CD14-positive monocyte (primary cell): ENCODE results near the gene ABCE1. TPM values are rescaled to one million over a fixed set of nuclear protein-coding genes. Genes with fewer than 3 reads are reported as not detected.

ENCODE experiments used
- DNase-seq, 3 donors: peaks; one replicate each; pipeline ENCODE4 v3.0.0-alpha.2; 2011 to 2022
- H2AFZ ChIP-seq: 2 replicates; pipeline ENCODE4 v1.6.0; 2012; ENCODE audit warnings: mild to moderate bottlenecking, low read depth, low read length, inconsistent platforms; ENCODE audit not compliant: insufficient read depth, poor library complexity, severe bottlenecking
- H3K27ac ChIP-seq, 2 donors: 1 replicate in 1 of 2; 2 replicates in 1 of 2; pipeline ENCODE4 v1.5.1; 2012 to 2013; ENCODE audit warnings: low read length in 2 of 2, control low read depth in 1 of 2, inconsistent platforms in 1 of 2, low read depth in 1 of 2, mild to moderate bottlenecking in 1 of 2
- H3K27me3 ChIP-seq, 2 donors: one replicate each; pipeline versions ENCODE4 v1.6.0 to v1.6.1; 2011 to 2013; ENCODE audit warnings: low read length in 2 of 2; ENCODE audit not compliant: control insufficient read depth in 2 of 2, insufficient read depth in 2 of 2
- H3K36me3 ChIP-seq, 2 donors: replicated peaks in 1 of 2; 1 replicate in 1 of 2; 2 replicates in 1 of 2; pipeline versions ENCODE4 v1.5.1 to v1.6.1; 2012 to 2013; ENCODE audit warnings: low read length in 2 of 2, control low read depth in 1 of 2, inconsistent platforms in 1 of 2, mild to moderate bottlenecking in 1 of 2; ENCODE audit not compliant: insufficient read depth in 2 of 2, control insufficient read depth in 1 of 2
- H3K4me1 ChIP-seq, 2 donors: 1 replicate in 1 of 2; 2 replicates in 1 of 2; pipeline versions ENCODE4 v1.5.1 to v1.6.1; 2012 to 2013; ENCODE audit warnings: low read length in 2 of 2, control low read depth in 1 of 2, inconsistent platforms in 1 of 2, mild to moderate bottlenecking in 1 of 2, moderate library complexity in 1 of 2; ENCODE audit not compliant: insufficient read depth in 2 of 2, control insufficient read depth in 1 of 2
- H3K4me2 ChIP-seq: replicated peaks from 2 replicates; pipeline ENCODE3; 2012; ENCODE audit warnings: low read length, moderate library complexity, mild to moderate bottlenecking; ENCODE audit not compliant: poor library complexity, severe bottlenecking; ENCODE audit errors: extremely low read depth
- H3K4me3 ChIP-seq, 3 experiments: fragments of 200-600 bp in 1 of 3; sonication (generic) in 1 of 3; replicated peaks in 1 of 3; 1 replicate in 2 of 3; 2 replicates in 1 of 3; pipeline ENCODE4 v1.5.1; 2011 to 2013; ENCODE audit warnings: low read length in 3 of 3, mild to moderate bottlenecking in 3 of 3, control low read depth in 2 of 3, low read depth in 2 of 3, inconsistent platforms in 1 of 3, moderate library complexity in 1 of 3
- H3K79me2 ChIP-seq: 2 replicates; pipeline ENCODE4 v1.6.0; 2012; ENCODE audit warnings: mild to moderate bottlenecking, control low read depth, inconsistent platforms, low read length, moderate library complexity; ENCODE audit not compliant: insufficient read depth
- H3K9ac ChIP-seq: 2 replicates; pipeline ENCODE4 v1.6.0; 2017; ENCODE audit warnings: low read length, mild to moderate bottlenecking; ENCODE audit not compliant: insufficient read depth, poor library complexity, severe bottlenecking
- H3K9me3 ChIP-seq, 2 donors: replicated peaks in 1 of 2; 1 replicate in 1 of 2; 2 replicates in 1 of 2; pipeline versions ENCODE4 v1.5.1 to v1.6.1; 2012 to 2013; ENCODE audit warnings: low read length in 2 of 2, control low read depth in 1 of 2; ENCODE audit not compliant: control insufficient read depth in 1 of 2, insufficient read depth in 1 of 2
- H4K20me1 ChIP-seq: 2 replicates; pipeline ENCODE4 v1.6.0; 2012; ENCODE audit warnings: mild to moderate bottlenecking, low read length, control low read depth, moderate library complexity; ENCODE audit not compliant: insufficient read depth
- H3K27ac Mint-ChIP-seq, 7 donors: one replicate each; pipeline ENCODE4 v1.8.0; 2020; ENCODE audit warnings: mild to moderate bottlenecking in 7 of 7, mixed read lengths in 7 of 7, moderate library complexity in 6 of 7, inconsistent platforms in 2 of 7
- H3K27me3 Mint-ChIP-seq, 3 donors: one replicate each; pipeline ENCODE4 v1.8.0; 2021 to 2022; ENCODE audit warnings: low read depth in 3 of 3, mild to moderate bottlenecking in 3 of 3, mixed read lengths in 3 of 3, moderate library complexity in 3 of 3, inconsistent platforms in 1 of 3
- H3K36me3 Mint-ChIP-seq, 2 donors: one replicate each; pipeline ENCODE4 v1.8.0; 2020; ENCODE audit warnings: mixed read lengths in 2 of 2, inconsistent platforms in 1 of 2, mild to moderate bottlenecking in 1 of 2
- H3K4me1 Mint-ChIP-seq: one replicate; pipeline ENCODE4 v1.8.0; 2020; ENCODE audit warnings: mild to moderate bottlenecking, mixed read lengths
- H3K4me3 Mint-ChIP-seq, 2 donors: one replicate each; pipeline ENCODE4 v1.8.0; 2020; ENCODE audit warnings: mild to moderate bottlenecking in 2 of 2, mixed read lengths in 2 of 2, moderate library complexity in 1 of 2
- H3K9me3 Mint-ChIP-seq, 7 donors: one replicate each; pipeline ENCODE4 v1.8.0; 2020 to 2022; ENCODE audit warnings: mixed read lengths in 7 of 7, mild to moderate bottlenecking in 6 of 7, moderate library complexity in 6 of 7, inconsistent platforms in 2 of 7
- CTCF ChIP-seq: fragments of 200-600 bp; IDR thresholded peaks from one replicate; pipeline ENCODE4 v1.8.0; 2022; ENCODE audit warnings: antibody characterized with exemption, mild to moderate bottlenecking
- WGBS: methylation state at CpG from one replicate; pipeline ENCODE4 v1.1.5; 2013; ENCODE audit warnings: missing lambda C conversion rate; ENCODE audit not compliant: insufficient coverage; 5-methylcytosine and 5-hydroxymethylcytosine counted together
- intact Hi-C, 2 donors: fragments of 100-400 bp; cut with micrococcal nuclease; formaldehyde crosslinking; loops; one replicate each; pipeline versions ENCODE4 v1.15.0 to v1.15.1; 2023
- polyA plus RNA-seq, 3 donors: library from polyadenylated mRNA; depleted of rRNA in 1 of 3; unstranded in 2 of 3; stranded (reverse) in 1 of 3; fragments of 300-500 nt in 2 of 3; fragments of >200 nt in 1 of 3; fragmentation: Illumina TruSeq in 2 of 3; gene quantifications; 1 replicate in 2 of 3; 2 replicates in 1 of 3; pipeline ENCODE4 v1.2.3, GENCODE V29; 2012 to 2021

ABCE1 gene
- polyA plus RNA-seq, 3 donors: 22.1 to 25.0 (median 23.7) TPM

DNA sequence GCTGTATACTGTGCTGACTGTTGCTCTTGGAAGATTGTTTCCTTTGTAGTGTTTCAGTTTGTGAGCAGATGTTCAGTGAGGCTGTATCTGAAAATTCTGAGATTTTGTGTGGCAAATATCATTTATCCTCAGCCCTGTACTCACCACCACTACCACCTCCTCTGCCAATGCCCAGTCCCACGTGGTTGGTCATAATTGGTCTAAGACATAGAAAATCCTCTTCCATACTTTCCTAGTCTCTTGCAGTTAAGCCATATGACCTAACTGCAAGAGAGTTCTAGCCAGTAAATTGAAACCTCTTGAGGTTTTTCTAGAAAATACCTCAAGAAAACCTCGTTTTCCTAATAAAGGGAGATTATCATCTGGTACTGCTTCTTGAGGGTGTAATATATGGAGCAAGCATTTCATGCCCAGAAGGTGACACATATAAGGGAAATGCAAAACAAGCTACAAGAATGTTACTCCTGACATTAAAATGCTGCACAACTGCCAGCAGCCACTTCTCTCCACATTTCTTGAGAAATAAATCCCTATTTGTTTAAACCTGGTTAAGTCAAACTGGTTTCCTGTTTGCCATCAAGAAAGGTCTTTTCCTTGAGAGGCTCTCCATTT lies 32.8 kb downstream of the ABCE1 start:
- H3K4me3 Mint-ChIP-seq: no peak overlapping the region
- H3K4me1 Mint-ChIP-seq: peaks cover 10% of the 10 kb centered on the region
- no CpG with 5 or more reads among the region's 2 CpGs for WGBS
- H3K4me3 ChIP-seq: no peak overlapping the region
- H3K27me3 ChIP-seq: no peaks in the 10 kb centered on the region
- peaks cover 36 to 64% of the 10 kb centered on the region in 2 donors for H3K36me3 ChIP-seq
- peaks cover 36 to 47% of the 10 kb centered on the region in 2 donors for H3K36me3 Mint-ChIP-seq
- peaks cover 5% of the 10 kb centered on the region for H4K20me1 ChIP-seq
- no peak overlapping the region for H3K9ac ChIP-seq
- no peak for DNase-seq
- no peak for TF ChIP-seq CTCF
- no peak overlapping the region for H3K4me2 ChIP-seq
- peak overlapping the region in 1 of 2 donors; percentile 34 for H3K27ac ChIP-seq
- H3K79me2 ChIP-seq: no peaks in the 10 kb centered on the region
- peak overlapping the region in 3 of 7 donors; percentile 26 to 68 (median 67) for H3K27ac Mint-ChIP-seq
- intact Hi-C loops: no loop called here
- peaks cover 6 to 11% of the 10 kb centered on the region in 2 donors for H3K4me1 ChIP-seq
- H3K27me3 Mint-ChIP-seq: no peaks in the 10 kb centered on the region
- H3K9me3 Mint-ChIP-seq: no peaks in the 10 kb centered on the region
- H3K9me3 ChIP-seq: no peaks in the 10 kb centered on the region
- no peak overlapping the region for H2AFZ ChIP-seq

DNA sequence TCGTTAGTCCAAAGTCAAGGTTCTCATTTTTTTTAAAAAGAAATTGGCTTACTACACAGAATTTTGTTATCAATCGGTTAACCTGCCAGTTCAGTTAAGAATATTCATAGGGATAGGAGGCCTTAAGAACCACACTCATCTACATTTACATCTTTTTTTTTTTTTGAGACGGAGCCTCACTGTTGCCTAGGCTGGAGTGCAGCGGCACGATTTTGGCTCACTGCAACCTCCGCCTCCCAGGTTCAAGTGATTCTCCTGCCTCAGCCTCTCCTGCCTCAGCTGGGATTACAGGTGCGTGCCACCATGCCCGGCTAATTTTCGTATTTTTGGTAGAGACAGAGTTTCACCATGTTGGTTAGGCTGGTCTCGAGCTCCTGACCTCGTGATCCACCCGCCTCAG lies 33.7 kb downstream of the ABCE1 start:
- no peak for DNase-seq
- H3K9me3 ChIP-seq: no peaks in the 10 kb centered on the region
- H3K27me3 ChIP-seq: no peaks in the 10 kb centered on the region
- Mint-ChIP-seq H3K9me3 (no peaks in the 10 kb centered on the region), H3K27me3 (no peaks in the 10 kb centered on the region), H3K4me3 (no peak overlapping the region), H3K36me3 (peaks cover 27 to 39% of the 10 kb centered on the region in 2 donors), H3K4me1 (peaks cover 10% of the 10 kb centered on the region), H3K27ac (no peak overlapping the region)
- intact Hi-C loops: no loop called here
- no peaks in the 10 kb centered on the region for H3K79me2 ChIP-seq
- peaks cover 6 to 11% of the 10 kb centered on the region in 2 donors for H3K4me1 ChIP-seq
- no peak overlapping the region for H3K9ac ChIP-seq
- 100% methylated on average over 4 of the region's 12 CpGs for WGBS
- H4K20me1 ChIP-seq: peaks cover 5% of the 10 kb centered on the region
- no peak for TF ChIP-seq CTCF
- H2AFZ ChIP-seq: no peak overlapping the region
- H3K4me2 ChIP-seq: no peak overlapping the region
- H3K36me3 ChIP-seq: peaks cover 27 to 58% of the 10 kb centered on the region in 2 donors
- no peak overlapping the region for H3K27ac ChIP-seq
- H3K4me3 ChIP-seq: no peak overlapping the region
